Duodenal mucosa (tissue), 2 donors: ENCODE data around the gene ZFAND3.
"Not testable (repeated sequence)": the region's sequence is repeated elsewhere in the genome, so short reads cannot be mapped to it uniquely, and the experiment has no call there.

Source experiments
- H3K27ac ChIP-seq: one replicate; pipeline ENCODE4 v1.7.0; 2013; ENCODE audit warnings: low read depth, low read length
- H3K27me3 ChIP-seq, 2 donors: one replicate each; pipeline ENCODE4 v1.7.0; 2013; ENCODE audit warnings: low read length in 2 of 2, control low read depth in 1 of 2; ENCODE audit not compliant: insufficient read depth in 2 of 2, control insufficient read depth in 1 of 2
- H3K36me3 ChIP-seq, 2 donors: one replicate each; pipeline ENCODE4 v1.7.0; 2013; ENCODE audit warnings: low read length in 2 of 2, control low read depth in 1 of 2; ENCODE audit not compliant: insufficient read depth in 2 of 2, control insufficient read depth in 1 of 2
- H3K4me1 ChIP-seq, 2 donors: one replicate each; pipeline ENCODE4 v1.7.0; 2013; ENCODE audit warnings: low read length in 2 of 2, control low read depth in 1 of 2; ENCODE audit not compliant: insufficient read depth in 2 of 2, control insufficient read depth in 1 of 2
- H3K4me3 ChIP-seq, 2 donors: one replicate each; pipeline ENCODE4 v1.7.0; 2013; ENCODE audit warnings: low read length in 2 of 2, low read depth in 1 of 2
- H3K9ac ChIP-seq, 2 donors: one replicate each; pipeline ENCODE4 v1.7.0; 2013; ENCODE audit warnings: low read length in 2 of 2, low read depth in 1 of 2
- H3K9me3 ChIP-seq, 2 donors: one replicate each; pipeline ENCODE4 v1.7.0; 2013; ENCODE audit warnings: low read length in 2 of 2, control low read depth in 1 of 2; ENCODE audit not compliant: control insufficient read depth in 1 of 2

The ZFAND3 gene

GRCh38 chr6:37942606-37943376 is 123.3 kb downstream of the ZFAND3 start:
- no peak overlapping the region for H3K27ac ChIP-seq
- no peaks in the 10 kb centered on the region for H3K4me1 ChIP-seq
- no peak overlapping the region for H3K9ac ChIP-seq
- H3K36me3 ChIP-seq = peaks cover 4 to 5% of the 10 kb centered on the region in 2 donors
- H3K9me3 ChIP-seq = no peaks in the 10 kb centered on the region
- H3K4me3 ChIP-seq = no peak overlapping the region
- H3K27me3 ChIP-seq = no peaks in the 10 kb centered on the region

GRCh38 chr6:37943436-37944058 is 124.0 kb downstream of the ZFAND3 start:
- no peaks in the 10 kb centered on the region for H3K9me3 ChIP-seq
- H3K36me3 ChIP-seq = peaks cover 4 to 5% of the 10 kb centered on the region in 2 donors
- H3K27me3 ChIP-seq = no peaks in the 10 kb centered on the region
- no peak overlapping the region for H3K9ac ChIP-seq
- H3K27ac ChIP-seq = no peak overlapping the region
- H3K4me1 ChIP-seq = no peaks in the 10 kb centered on the region
- H3K4me3 ChIP-seq = no peak overlapping the region

- Histone ChIP-seq H3K36me3 (peaks cover 0 to 4% of the 10 kb centered on the region in 2 donors), H3K27me3 (no peaks in the 10 kb centered on the region), H3K27ac (no peak overlapping the region), H3K9ac (no peak overlapping the region), H3K4me3 (no peak overlapping the region), H3K9me3 (no peaks in the 10 kb centered on the region), H3K4me1 (no peaks in the 10 kb centered on the region)
These were observed 126.5 kb downstream of the ZFAND3 start for GRCh38 chr6:37946057-37946456.

- no peak overlapping the region for H3K27ac ChIP-seq
These were observed 127.9 kb downstream of the ZFAND3 start for GRCh38 chr6:37947468-37947867.

GRCh38 chr6:37948584-37948983 is 129.1 kb downstream of the ZFAND3 start:
- not testable (repeated sequence) for H3K4me1 ChIP-seq, H3K9me3 ChIP-seq, H3K27ac ChIP-seq

More at GRCh38 chr6:37947468-37947867, 127.9 kb downstream of the ZFAND3 start:
- Histone ChIP-seq H3K27me3 (no peaks in the 10 kb centered on the region), H3K9ac (no peak overlapping the region), H3K9me3 (no peaks in the 10 kb centered on the region), H3K4me3 (no peak overlapping the region), H3K36me3 (no peaks in the 10 kb centered on the region), H3K4me1 (no peaks in the 10 kb centered on the region)

GRCh38 chr6:37952027-37952426 is 132.5 kb downstream of the ZFAND3 start:
- H3K4me3 ChIP-seq = no peak overlapping the region
- no peaks in the 10 kb centered on the region for H3K27me3 ChIP-seq
- no peaks in the 10 kb centered on the region for H3K4me1 ChIP-seq
- H3K9ac ChIP-seq = no peak overlapping the region
- no peak overlapping the region for H3K27ac ChIP-seq
- H3K9me3 ChIP-seq = no peaks in the 10 kb centered on the region
- no peaks in the 10 kb centered on the region for H3K36me3 ChIP-seq

More at GRCh38 chr6:37948584-37948983, 129.1 kb downstream of the ZFAND3 start:
- H3K9ac ChIP-seq, H3K27me3 ChIP-seq, H3K4me3 ChIP-seq, H3K36me3 ChIP-seq: not testable (repeated sequence)

- H3K4me3 ChIP-seq = no peak overlapping the region
- no peak overlapping the region for H3K27ac ChIP-seq
- H3K36me3 ChIP-seq = no peaks in the 10 kb centered on the region
- H3K4me1 ChIP-seq = no peaks in the 10 kb centered on the region
- H3K9ac ChIP-seq = no peak overlapping the region
- H3K9me3 ChIP-seq = no peaks in the 10 kb centered on the region
- no peaks in the 10 kb centered on the region for H3K27me3 ChIP-seq
These were observed 135.3 kb downstream of the ZFAND3 start for GRCh38 chr6:37954791-37955190.

- no peaks in the 10 kb centered on the region for H3K27me3 ChIP-seq
- H3K27ac ChIP-seq = no peak overlapping the region
- no peaks in the 10 kb centered on the region for H3K36me3 ChIP-seq
- H3K4me1 ChIP-seq = no peaks in the 10 kb centered on the region
- H3K9me3 ChIP-seq = no peaks in the 10 kb centered on the region
- H3K4me3 ChIP-seq = no peak overlapping the region
- no peak overlapping the region for H3K9ac ChIP-seq
These were observed 137.3 kb downstream of the ZFAND3 start for GRCh38 chr6:37956711-37957275.

- no peaks in the 10 kb centered on the region for H3K36me3 ChIP-seq
- H3K4me1 ChIP-seq = no peaks in the 10 kb centered on the region
- no peak overlapping the region for H3K9ac ChIP-seq
- H3K27ac ChIP-seq = no peak overlapping the region
- no peaks in the 10 kb centered on the region for H3K27me3 ChIP-seq
- no peaks in the 10 kb centered on the region for H3K9me3 ChIP-seq
- H3K4me3 ChIP-seq = no peak overlapping the region
These were observed 139.5 kb downstream of the ZFAND3 start for GRCh38 chr6:37959061-37959460.

GRCh38 chr6:37960139-37960935 is 140.8 kb downstream of the ZFAND3 start:
- no peak overlapping the region for H3K27ac ChIP-seq
- H3K4me1 ChIP-seq = no peaks in the 10 kb centered on the region
- H3K36me3 ChIP-seq = no peaks in the 10 kb centered on the region
- no peaks in the 10 kb centered on the region for H3K9me3 ChIP-seq
- no peak overlapping the region for H3K9ac ChIP-seq
- H3K4me3 ChIP-seq = no peak overlapping the region
- no peaks in the 10 kb centered on the region for H3K27me3 ChIP-seq
